NOMO-1 treated with dmso at 0.1 percent for 144 hours (cell line): ENCODE results near the gene AXL.
"Not testable (repeated sequence)": the region's sequence is repeated elsewhere in the genome, so short reads cannot be mapped to it uniquely, and the experiment has no call there.

Experiments
- DNase-seq: peaks from one replicate; lab custom pipeline; 2025; ENCODE audit not compliant: unreplicated experiment; lab: John Stamatoyannopoulos, UW

AXL gene

DNA sequence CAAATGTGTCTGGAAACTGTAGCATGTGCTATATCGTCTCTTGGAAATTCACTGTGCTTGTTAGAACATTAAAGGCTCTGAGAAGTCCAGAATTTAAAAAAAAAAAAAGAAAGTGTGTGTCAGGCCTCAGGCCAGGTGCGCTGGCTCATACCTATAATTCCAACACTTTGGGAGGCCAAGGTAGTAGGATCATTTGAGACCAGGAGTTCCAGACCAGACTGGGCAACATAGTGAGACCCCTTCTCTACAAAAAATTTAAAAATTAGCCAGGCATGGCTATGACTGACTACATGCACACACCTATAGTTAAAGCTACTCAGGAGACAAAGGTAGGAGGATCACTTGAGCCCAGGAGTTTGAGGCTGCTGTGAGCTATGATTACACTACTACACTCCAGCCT, 50.0 kb downstream of the AXL start:
- no peak for DNase-seq

DNA sequence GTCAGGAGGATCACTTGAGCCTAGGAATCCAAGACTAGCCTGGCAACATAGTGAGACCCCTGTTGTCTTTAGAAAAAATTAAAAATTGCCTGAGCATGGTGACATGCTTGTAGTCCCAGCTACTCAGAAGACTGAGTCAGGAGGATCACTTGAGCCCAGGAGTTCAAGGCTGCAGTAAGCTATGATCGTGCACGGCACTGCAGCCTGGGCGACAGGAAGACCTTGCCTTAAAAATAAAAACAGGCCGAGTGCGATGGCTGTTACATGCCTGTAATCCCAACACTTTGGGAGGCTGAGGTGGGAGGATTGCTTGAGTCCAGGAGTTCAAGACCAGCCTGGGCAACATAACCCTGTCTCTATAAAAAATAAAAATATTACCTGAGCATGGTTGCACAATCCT, 50.5 kb downstream of the AXL start:
- DNase-seq = no peak

- DNase-seq = no peak
Observed at GRCh38 chr19:41273076-41273475, 54.1 kb downstream of the AXL start.

DNA sequence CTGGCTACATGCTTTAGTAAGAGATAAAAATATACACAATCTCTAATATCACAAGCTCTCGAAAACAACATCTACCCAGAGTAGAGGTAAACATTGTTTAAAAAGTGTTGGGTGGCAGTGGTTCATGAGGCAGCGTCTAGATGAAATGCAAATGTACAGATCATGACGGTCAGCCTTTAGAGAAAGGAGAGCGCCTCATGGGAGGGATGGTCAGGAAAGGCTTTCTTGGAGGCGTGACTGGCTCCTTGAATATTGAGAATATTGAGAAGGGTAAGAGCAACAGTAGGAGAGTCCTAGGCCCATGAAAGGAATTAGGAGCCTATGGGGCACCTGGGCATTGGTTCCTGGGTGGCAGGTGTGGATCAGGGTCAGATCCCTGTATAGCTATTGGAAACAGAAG, 55.8 kb downstream of the AXL start:
- DNase-seq = no peak

GRCh38 chr19:41276231-41276630, 57.2 kb downstream of the AXL start:
- DNase-seq = no peak

DNA sequence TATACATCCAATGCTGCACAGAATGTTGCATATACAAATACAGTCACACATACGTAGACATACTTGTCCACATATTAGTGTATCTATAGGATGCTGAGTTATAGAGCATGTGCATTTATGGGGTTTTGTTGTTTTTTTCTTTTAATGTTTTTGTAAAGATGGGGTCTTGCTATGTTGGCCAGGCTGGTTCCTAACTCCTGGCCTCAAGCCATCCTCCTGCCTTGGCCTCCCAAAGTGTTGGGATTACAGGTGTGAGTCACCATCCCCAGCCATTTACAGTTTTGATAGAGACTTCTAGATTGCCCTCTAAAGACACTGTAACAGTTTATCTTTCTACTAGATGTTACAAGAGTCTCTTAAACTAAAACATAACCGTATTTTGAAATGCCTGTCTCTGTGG, 59.5 kb downstream of the AXL start:
- DNase-seq = no peak

GRCh38 chr19:41288673-41289530, 69.9 kb downstream of the AXL start:
- DNase-seq = no peak

- DNase-seq = not testable (repeated sequence)
Observed at GRCh38 chr19:41289814-41290213, 70.8 kb downstream of the AXL start.

GRCh38 chr19:41294393-41294792, 75.4 kb downstream of the AXL start:
- no peak for DNase-seq

DNA sequence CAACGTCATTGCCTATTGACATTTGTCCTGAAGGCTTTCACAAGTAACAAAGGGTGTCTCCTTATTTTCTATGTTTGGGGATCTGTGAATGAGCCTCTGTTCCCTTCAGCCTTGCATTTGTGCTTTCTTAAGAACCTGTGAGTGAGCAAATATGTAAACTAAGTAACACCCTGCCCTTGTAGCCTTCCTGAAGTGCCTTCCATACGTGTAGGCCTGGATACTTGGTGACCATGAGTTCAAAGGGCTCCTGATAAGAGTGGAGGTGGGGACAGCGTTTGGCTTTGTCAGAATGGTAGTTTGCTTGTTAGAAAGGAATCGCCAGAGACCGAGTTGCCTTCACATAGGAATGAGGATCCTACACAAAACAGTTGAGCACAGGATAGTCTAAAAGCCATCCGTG, 76.5 kb downstream of the AXL start:
- DNase-seq = no peak

- DNase-seq = no peak
Observed at GRCh38 chr19:41296433-41296871, 77.4 kb downstream of the AXL start.

DNA sequence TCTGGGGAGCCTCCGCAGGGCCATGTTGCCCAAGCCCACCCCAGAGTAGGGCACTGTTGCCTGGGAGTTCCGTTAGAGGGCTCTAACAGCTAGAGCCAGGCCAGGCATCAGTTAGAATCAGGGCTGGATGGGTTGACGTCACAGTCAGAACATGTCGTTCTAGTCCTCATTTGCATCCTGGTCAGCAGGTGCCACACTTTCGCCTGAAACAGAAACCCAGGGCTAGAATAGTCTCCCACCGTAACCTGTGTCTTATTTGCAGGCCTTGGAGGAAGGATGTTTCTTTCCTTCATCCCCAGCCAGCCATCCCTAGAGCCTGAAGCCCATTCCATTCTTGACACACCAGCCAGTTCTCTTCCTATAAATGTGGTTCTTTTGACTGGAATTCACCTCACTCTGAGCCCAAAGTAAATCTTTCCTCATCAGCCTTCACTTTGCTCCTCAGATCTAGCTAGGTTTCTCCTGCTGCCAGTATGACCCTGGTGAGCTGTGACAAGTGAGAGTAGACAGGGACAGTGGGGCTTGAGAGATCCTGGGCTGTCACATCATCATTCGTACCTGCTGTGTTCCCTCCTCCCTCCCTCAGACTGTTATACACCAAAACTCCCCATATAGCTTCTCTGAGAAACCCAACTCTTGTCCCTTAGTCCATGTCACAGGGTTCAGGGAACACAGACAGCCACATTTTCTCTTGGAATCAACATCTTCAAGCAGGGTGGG, 78.8 kb downstream of the AXL start:
- DNase-seq = no peak

GRCh38 chr19:41298348-41298964, 79.4 kb downstream of the AXL start:
- no peak for DNase-seq

DNA sequence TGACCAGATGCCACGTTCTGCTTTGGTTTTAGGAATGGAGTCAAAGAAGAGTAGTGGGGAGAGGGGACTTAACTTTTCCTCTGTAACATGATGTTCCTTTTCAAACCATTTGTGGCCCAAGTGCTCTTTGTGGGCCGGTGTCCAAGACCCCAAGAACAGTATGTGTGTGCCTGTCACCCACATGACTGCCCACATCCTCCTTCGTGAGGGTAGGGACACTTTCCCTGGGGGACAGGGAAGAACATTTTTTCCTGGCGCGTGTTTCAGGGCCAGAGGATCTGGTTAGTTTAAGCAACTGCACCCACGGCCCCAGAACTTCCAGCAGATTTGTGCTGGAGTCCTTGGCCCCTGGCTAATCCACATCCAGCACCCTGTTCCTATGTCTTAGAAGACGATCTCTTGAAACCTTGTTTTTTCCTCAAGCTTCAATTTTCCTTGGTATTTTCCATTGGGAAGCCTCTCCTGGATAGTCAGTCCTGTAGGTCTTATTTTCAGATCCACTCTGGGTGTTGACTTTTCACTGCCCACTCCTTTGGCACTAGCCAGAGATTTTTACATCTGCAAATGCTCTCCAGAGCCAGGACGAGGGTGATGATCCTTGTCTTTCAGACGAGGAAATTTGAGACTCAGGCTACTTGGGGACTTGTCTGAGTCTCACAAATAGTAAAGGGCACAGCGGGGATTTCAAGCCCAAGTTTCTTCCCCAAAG, 80.2 kb downstream of the AXL start:
- DNase-seq = no peak

GRCh38 chr19:41299755-41300089, 80.7 kb downstream of the AXL start:
- DNase-seq = no peak

DNA sequence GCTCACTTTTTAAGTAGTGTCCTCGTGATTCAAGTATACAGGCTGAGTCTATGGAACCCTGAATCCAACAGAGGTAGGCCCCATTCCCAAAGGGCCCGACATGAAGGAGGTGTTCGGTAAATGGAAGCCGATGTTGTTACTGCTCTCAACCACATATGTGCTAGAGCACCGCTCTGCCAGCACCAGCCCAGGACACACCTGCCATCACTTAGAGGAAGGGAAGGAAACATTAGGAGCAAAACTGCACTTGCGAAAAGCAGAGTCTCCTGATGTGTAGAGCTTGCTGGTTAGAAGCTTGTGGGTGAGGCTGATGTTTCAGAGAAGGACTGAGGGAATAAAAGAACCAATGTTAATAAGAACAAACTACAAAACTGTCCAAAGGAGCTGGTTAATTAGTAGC, 81.5 kb downstream of the AXL start:
- DNase-seq = no peak

DNA sequence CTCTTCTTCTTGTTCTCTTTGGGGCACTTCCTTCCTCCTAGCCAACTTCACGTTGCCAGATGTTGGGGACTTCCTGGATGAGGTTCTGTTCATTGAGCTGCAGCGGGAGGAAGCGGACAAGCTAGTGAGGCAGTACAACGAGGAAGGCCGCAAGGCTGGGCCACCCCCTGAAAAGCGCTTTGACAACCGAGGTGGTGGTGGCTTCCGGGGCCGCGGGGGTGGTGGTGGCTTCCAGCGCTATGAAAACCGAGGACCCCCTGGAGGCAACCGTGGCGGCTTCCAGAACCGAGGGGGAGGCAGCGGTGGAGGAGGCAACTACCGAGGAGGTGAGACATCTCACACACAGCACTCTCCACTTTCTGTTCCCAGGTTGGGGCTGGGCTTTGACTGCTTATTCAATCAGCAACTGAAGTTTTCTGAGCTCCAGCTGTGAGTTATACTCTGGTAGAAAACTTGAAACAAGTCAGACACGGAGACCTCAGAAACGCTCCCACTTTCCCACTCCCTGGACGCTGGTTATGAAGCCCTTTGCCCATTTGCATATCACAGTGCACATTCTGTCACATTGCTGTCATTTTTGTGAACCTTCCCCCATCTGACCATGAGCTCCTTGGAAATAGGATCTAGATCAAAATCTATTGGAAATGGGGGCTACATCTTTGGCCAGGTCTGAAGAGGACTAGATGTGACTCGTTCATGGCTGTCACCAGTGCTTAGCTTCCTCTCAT, 83.8 kb downstream of the AXL start:
- no peak for DNase-seq

GRCh38 chr19:41303954-41304353, 84.9 kb downstream of the AXL start:
- DNase-seq = no peak

- no peak for DNase-seq
Observed at GRCh38 chr19:41304706-41305483, 85.9 kb downstream of the AXL start.
